Lower leg skin (tissue), 3 donors: Measurements from ENCODE around the gene EFS.

ENCODE experiments used
- POLR2A ChIP-seq, 2 donors: fragments of 450-650 bp; IDR thresholded peaks; one replicate each; pipeline ENCODE4 v1.6.1; 2016 to 2017; ENCODE audit warnings: antibody characterized with exemption in 2 of 2, mild to moderate bottlenecking in 1 of 2, moderate library complexity in 1 of 2
- TF ChIP-seq, protein P1 (sequence below), 3 donors: fragments of 450-650 bp; IDR thresholded peaks; one replicate each; pipeline ENCODE4 v1.5.1; 2016; ENCODE audit warnings: antibody characterized with exemption in 3 of 3, mild to moderate bottlenecking in 3 of 3, moderate library complexity in 2 of 3

DNA sequence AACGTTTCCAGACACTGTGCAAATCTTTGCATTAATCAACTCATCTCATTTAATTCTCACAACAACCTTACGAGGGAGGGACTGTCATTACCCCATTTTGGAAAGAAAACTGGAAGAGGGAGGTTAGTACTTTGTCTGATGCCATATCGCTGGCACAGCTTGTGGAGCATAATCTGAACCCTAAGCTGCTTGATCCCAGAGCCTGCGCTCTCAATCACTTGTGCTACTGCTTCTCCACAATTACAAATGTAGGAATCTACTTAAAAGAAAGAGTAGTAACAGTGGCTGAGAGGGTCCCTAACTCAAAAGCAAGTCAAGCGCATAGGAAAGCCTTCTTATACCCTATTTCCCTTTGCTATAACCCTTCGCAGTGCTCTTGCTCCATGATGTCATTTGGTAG is 3.2 kb downstream of the EFS start:
- TF ChIP-seq, protein P1, sequence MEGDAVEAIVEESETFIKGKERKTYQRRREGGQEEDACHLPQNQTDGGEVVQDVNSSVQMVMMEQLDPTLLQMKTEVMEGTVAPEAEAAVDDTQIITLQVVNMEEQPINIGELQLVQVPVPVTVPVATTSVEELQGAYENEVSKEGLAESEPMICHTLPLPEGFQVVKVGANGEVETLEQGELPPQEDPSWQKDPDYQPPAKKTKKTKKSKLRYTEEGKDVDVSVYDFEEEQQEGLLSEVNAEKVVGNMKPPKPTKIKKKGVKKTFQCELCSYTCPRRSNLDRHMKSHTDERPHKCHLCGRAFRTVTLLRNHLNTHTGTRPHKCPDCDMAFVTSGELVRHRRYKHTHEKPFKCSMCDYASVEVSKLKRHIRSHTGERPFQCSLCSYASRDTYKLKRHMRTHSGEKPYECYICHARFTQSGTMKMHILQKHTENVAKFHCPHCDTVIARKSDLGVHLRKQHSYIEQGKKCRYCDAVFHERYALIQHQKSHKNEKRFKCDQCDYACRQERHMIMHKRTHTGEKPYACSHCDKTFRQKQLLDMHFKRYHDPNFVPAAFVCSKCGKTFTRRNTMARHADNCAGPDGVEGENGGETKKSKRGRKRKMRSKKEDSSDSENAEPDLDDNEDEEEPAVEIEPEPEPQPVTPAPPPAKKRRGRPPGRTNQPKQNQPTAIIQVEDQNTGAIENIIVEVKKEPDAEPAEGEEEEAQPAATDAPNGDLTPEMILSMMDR (IDR thresholded peaks at IDR 0.05) = no peak
- TF ChIP-seq POLR2A (IDR thresholded peaks at IDR 0.05) = no peak
